ENCODE measurements around the gene DMPK. TPM values are rescaled to one million over a fixed set of nuclear protein-coding genes. Genes with fewer than 3 reads are reported as not detected.

Gene DMPK
- total RNA-seq, 2 donors from 2014 or later: 212 to 227 TPM

DNA sequence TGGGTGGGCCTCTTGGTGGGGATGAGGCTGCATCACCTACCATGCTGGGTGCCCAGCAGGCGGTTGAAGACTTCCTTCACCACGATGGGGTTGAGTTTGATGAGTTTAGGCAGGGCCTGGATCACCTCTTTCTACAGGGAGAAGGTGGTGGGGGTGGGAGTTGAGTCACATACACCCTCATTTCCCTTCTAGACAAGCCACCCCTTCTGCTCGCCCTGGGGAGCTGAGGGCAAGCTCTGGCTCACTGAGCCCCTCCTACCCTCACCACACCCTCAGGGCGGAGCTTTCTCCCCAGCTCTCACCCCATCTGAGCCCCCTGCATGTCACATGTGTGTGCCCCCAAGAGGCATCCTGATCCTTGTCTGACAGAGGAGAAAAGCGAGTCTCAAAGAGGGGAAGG lies 40.4 kb upstream of the DMPK start:
- ATAC-seq (ENCODE audit: insufficient number of reproducible peaks, low FRiP score, low read depth) (no peak), DNase-seq (ENCODE audit: low spot score) (no peak)
- Histone ChIP-seq H3K4me3 (no peak overlapping the region), H3K36me3 (peaks cover 55% of the 10 kb centered on the region), H3K27me3 (replicated peaks; ENCODE audit: insufficient read depth) (no peaks in the 10 kb centered on the region), H3K9me3 (no peaks in the 10 kb centered on the region), H3K27ac (no peak overlapping the region), H3K4me1 (ENCODE audit: control insufficient read depth in 1 of 2, low read depth in 2 of 2) (no peaks in the 10 kb centered on the region)
- TF ChIP-seq CTCF (IDR thresholded peaks at IDR 0.05): no peak

- Histone ChIP-seq H3K4me1 (ENCODE audit: control insufficient read depth in 1 of 2, low read depth in 2 of 2) (no peaks in the 10 kb centered on the region), H3K9me3 (no peaks in the 10 kb centered on the region), H3K36me3 (peaks cover 44% of the 10 kb centered on the region), H3K27me3 (replicated peaks; ENCODE audit: insufficient read depth) (no peaks in the 10 kb centered on the region), H3K4me3 (no peak overlapping the region), H3K27ac (no peak overlapping the region)
- no peak for DNase-seq (ENCODE audit: low spot score)
- ATAC-seq (ENCODE audit: insufficient number of reproducible peaks, low FRiP score, low read depth): no peak
- TF ChIP-seq CTCF (IDR thresholded peaks at IDR 0.05): no peak
These were observed 39.3 kb upstream of the DMPK start for GRCh38 chr19:45821570-45821969.

DNA sequence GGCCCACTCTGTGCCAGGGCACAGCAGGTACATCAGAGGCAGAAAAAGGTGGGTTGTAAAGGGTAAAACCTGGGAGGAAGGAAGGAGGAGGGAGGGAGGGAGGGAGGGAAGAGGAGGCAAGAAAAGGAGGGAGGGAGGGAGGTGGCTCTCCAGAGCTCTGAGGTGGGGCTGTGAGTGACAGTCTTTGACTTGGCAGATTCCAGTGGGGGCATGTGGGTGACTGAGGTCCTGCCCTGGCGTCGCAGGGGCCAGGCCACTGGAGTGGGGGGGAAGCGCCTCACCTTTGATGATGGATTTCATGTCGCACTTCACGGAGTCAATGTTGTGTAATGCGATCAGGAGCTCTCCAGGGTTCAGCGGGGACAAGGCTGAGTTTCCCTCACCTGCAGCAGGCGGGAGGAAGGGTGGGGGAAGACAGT lies 38.8 kb upstream of the DMPK start:
- Histone ChIP-seq H3K36me3 (peaks cover 39% of the 10 kb centered on the region), H3K9me3 (no peaks in the 10 kb centered on the region), H3K27ac (no peak overlapping the region), H3K4me1 (ENCODE audit: control insufficient read depth in 1 of 2, low read depth in 2 of 2) (peaks cover 0 to under 1% of the 10 kb centered on the region in 2 donors), H3K4me3 (no peak overlapping the region), H3K27me3 (replicated peaks; ENCODE audit: insufficient read depth) (no peaks in the 10 kb centered on the region)
- no peak for DNase-seq (ENCODE audit: low spot score)
- no peak for TF ChIP-seq CTCF (IDR thresholded peaks at IDR 0.05)
- ATAC-seq (ENCODE audit: insufficient number of reproducible peaks, low FRiP score, low read depth): no peak

GRCh38 chr19:45820413-45821102 lies 38.3 kb upstream of the DMPK start:
- Histone ChIP-seq H3K4me3 (no peak overlapping the region), H3K4me1 (ENCODE audit: control insufficient read depth in 1 of 2, low read depth in 2 of 2) (peaks cover 0 to 6% of the 10 kb centered on the region in 2 donors), H3K36me3 (peaks cover 34% of the 10 kb centered on the region), H3K27ac (no peak overlapping the region), H3K9me3 (no peaks in the 10 kb centered on the region), H3K27me3 (replicated peaks; ENCODE audit: insufficient read depth) (no peaks in the 10 kb centered on the region)
- no peak for TF ChIP-seq CTCF (IDR thresholded peaks at IDR 0.05)
- ATAC-seq (ENCODE audit: insufficient number of reproducible peaks, low FRiP score, low read depth) (no peak), DNase-seq (ENCODE audit: low spot score) (no peak)

DNA sequence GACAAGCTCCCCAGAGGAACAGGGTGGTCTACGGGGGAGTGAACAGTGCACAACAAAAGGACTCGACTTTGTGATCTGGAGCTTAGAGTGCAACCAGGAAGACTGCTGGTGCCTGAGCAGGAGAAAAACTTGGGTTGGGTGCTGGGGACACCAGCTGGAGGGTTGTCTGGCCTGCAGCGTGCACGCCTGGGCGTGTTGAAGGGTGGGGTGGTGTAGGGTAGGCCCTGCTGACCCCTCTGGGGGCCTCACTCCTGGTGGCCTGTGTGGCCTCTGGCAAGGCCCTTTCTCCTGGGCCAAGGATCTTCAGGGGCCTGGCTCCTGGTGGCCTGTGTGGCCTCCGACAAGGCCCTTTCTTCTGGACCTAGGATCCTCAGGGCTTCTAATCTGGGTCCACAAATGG lies 37.5 kb upstream of the DMPK start:
- Histone ChIP-seq H3K27me3 (replicated peaks; ENCODE audit: insufficient read depth) (no peaks in the 10 kb centered on the region), H3K4me3 (no peak overlapping the region), H3K9me3 (no peaks in the 10 kb centered on the region), H3K27ac (no peak overlapping the region), H3K36me3 (peaks cover 26% of the 10 kb centered on the region), H3K4me1 (ENCODE audit: control insufficient read depth in 1 of 2, low read depth in 2 of 2) (peaks cover 0 to 12% of the 10 kb centered on the region in 2 donors)
- ATAC-seq (ENCODE audit: insufficient number of reproducible peaks, low FRiP score, low read depth): no peak
- TF ChIP-seq CTCF (IDR thresholded peaks at IDR 0.05): no peak
- DNase-seq (ENCODE audit: low spot score): no peak
